GM12878 (cell line): ENCODE data around the gene TMEM33. TPM values are rescaled to one million over a fixed set of nuclear protein-coding genes. Genes with fewer than 3 reads are reported as not detected.

Source experiments
- ATAC-seq: fragments of 200-7000 bp; cut with Tn5 transposase; 3 replicates; pipeline ENCODE4 v1.9.1; 2020; ENCODE audit warnings: mild to moderate bottlenecking, moderate library complexity
- BruUV-seq: library from RNA; stranded (reverse); fragments of 400-500 nt; replicated peaks from 2 replicates; lab custom pipeline; 2021; lab: Mats Ljungman, UMichigan
- CTCF ChIA-PET: fragments of 300-600 bp; sonication (Branson Sonifier 250); formaldehyde crosslinking; extraction: SDS; loops from one replicate; lab custom pipeline; 2021; ENCODE audit warnings: inconsistent platforms; lab: Yijun Ruan, JAX
- POLR2A ChIA-PET: fragments of 350-600 bp; formaldehyde crosslinking; extraction: SDS; loops from one replicate; lab custom pipeline; 2021; ENCODE audit warnings: inconsistent platforms; lab: Charles Lee
- RAD21 ChIA-PET: fragments of 300-600 bp; sonication (Branson Sonifier 250); formaldehyde crosslinking; loops from one replicate; lab custom pipeline; 2023; ENCODE audit warnings: antibody characterized with exemption; ENCODE audit not compliant: unreplicated experiment; lab: Charles Lee
- SMC1A ChIA-PET: fragments of 300-600 bp; sonication (Branson Sonifier 250); formaldehyde crosslinking; loops from one replicate; lab custom pipeline; 2023; ENCODE audit not compliant: unreplicated experiment, uncharacterized antibody; lab: Charles Lee
- DNase-seq: peaks from one replicate; pipeline ENCODE4 v3.0.0-alpha.2; 2011; ENCODE audit warnings: low read depth, low spot score
- FAIRE-seq: peaks from 3 replicates; lab custom pipeline; 2011; peaks lifted over from hg19 to GRCh38; lab: Jason Lieb, UNC
- H2AFZ ChIP-seq: 2 replicates; pipeline ENCODE4 v1.6.0; 2011; ENCODE audit warnings: low read depth, low read length, control low read depth; ENCODE audit not compliant: control insufficient read depth
- H3K27ac ChIP-seq: 2 replicates; pipeline ENCODE4 v1.5.1; 2011; ENCODE audit warnings: control low read depth; ENCODE audit not compliant: control insufficient read depth, insufficient read depth
- H3K27me3 ChIP-seq, 2 experiments: replicated peaks in 1 of 2; 2 replicates each; pipeline versions ENCODE4 v1.6.0 to v1.6.1; 2011; ENCODE audit warnings: low read length in 1 of 2; ENCODE audit not compliant: control insufficient read depth in 2 of 2, insufficient read depth in 2 of 2
- H3K36me3 ChIP-seq, 2 experiments: 2 replicates each; pipeline ENCODE4 v1.5.1; 2011; ENCODE audit warnings: low read length in 1 of 2; ENCODE audit not compliant: control insufficient read depth in 2 of 2, insufficient read depth in 2 of 2
- H3K4me1 ChIP-seq: 2 replicates; pipeline ENCODE4 v1.6.1; 2011; ENCODE audit warnings: mild to moderate bottlenecking, low read length, moderate library complexity, mixed read lengths; ENCODE audit not compliant: control insufficient read depth, insufficient read depth
- H3K4me2 ChIP-seq: 2 replicates; pipeline ENCODE4 v1.6.0; 2011; ENCODE audit warnings: control low read depth; ENCODE audit not compliant: control insufficient read depth, insufficient read depth
- H3K4me3 ChIP-seq: fragments of 200-600 bp; sonication (generic); 2 replicates; pipeline ENCODE4 v1.5.1; 2016
- H3K79me2 ChIP-seq: 2 replicates; pipeline ENCODE4 v1.6.0; 2011; ENCODE audit warnings: low read length; ENCODE audit not compliant: control insufficient read depth, insufficient read depth
- H3K9ac ChIP-seq: 2 replicates; pipeline ENCODE4 v1.8.0; 2011; ENCODE audit warnings: low read length, control low read depth, mixed read lengths; ENCODE audit not compliant: control insufficient read depth, insufficient read depth
- H3K9me3 ChIP-seq: replicated peaks from 3 replicates; pipeline ENCODE4 v1.5.1; 2011; ENCODE audit warnings: mild to moderate bottlenecking, low read length; ENCODE audit not compliant: control insufficient read depth, insufficient read depth
- H4K20me1 ChIP-seq: 2 replicates; pipeline ENCODE4 v1.6.0; 2011; ENCODE audit not compliant: control insufficient read depth, insufficient read depth
- ATF2 ChIP-seq: IDR thresholded peaks from 2 replicates; pipeline ENCODE4 v1.6.1; 2012; ENCODE audit warnings: low read length, inconsistent platforms
- BCL11A ChIP-seq: IDR thresholded peaks from 2 replicates; pipeline ENCODE4 v1.6.1; 2011; ENCODE audit warnings: low read depth, low read length
- CBFB ChIP-seq: IDR thresholded peaks from 2 replicates; pipeline ENCODE4 v1.6.1; 2016; ENCODE audit warnings: antibody characterized with exemption, low read depth
- HSF1 ChIP-seq: fragments of 150-350 bp; IDR thresholded peaks from 2 replicates; pipeline ENCODE4 v1.6.1; 2014; ENCODE audit warnings: mild to moderate bottlenecking, low read depth, low read length
- IRF5 ChIP-seq: fragments of 450-650 bp; IDR thresholded peaks from 2 replicates; pipeline ENCODE4 v1.6.1; 2017; ENCODE audit warnings: borderline replicate concordance
- JUND ChIP-seq: IDR thresholded peaks from 2 replicates; pipeline ENCODE4 v1.6.1; 2012; ENCODE audit warnings: low read depth, mild to moderate bottlenecking, low read length, improper control_type of control experiment, moderate library complexity
- MEF2B ChIP-seq: fragments of 450-650 bp; IDR thresholded peaks from 2 replicates; pipeline ENCODE4 v1.6.1; 2018; ENCODE audit warnings: mild to moderate bottlenecking, moderate library complexity; ENCODE audit not compliant: partially characterized antibody, poor library complexity, severe bottlenecking
- NFYA ChIP-seq: IDR thresholded peaks from 2 replicates; pipeline ENCODE4 v1.6.1; 2011; ENCODE audit warnings: low read depth, mild to moderate bottlenecking, low read length, improper control_type of control experiment, borderline replicate concordance
- POLR2AphosphoS2 ChIP-seq: IDR thresholded peaks from 2 replicates; pipeline ENCODE4 v1.6.1; 2011; ENCODE audit warnings: low read depth, mild to moderate bottlenecking, low read length, improper control_type of control experiment, moderate library complexity
- SIX5 ChIP-seq: IDR thresholded peaks from 2 replicates; pipeline ENCODE4 v1.6.1; 2011; ENCODE audit warnings: mild to moderate bottlenecking, low read depth, low read length, moderate library complexity; ENCODE audit not compliant: severe bottlenecking
- SUPT20H ChIP-seq: IDR thresholded peaks from 2 replicates; pipeline ENCODE4 v1.6.1; 2011; ENCODE audit warnings: low read depth, mild to moderate bottlenecking, low read length, moderate library complexity, borderline replicate concordance; ENCODE audit not compliant: control insufficient read depth
- YY1 ChIP-seq: IDR thresholded peaks from 2 replicates; pipeline ENCODE4 v1.6.1; 2011; ENCODE audit warnings: low read depth, mild to moderate bottlenecking, low read length
- ZBTB40 ChIP-seq: fragments of 450-650 bp; IDR thresholded peaks from 2 replicates; pipeline ENCODE4 v1.6.1; 2016; ENCODE audit warnings: mild to moderate bottlenecking, moderate library complexity, borderline replicate concordance
- WGBS: methylation state at CpG from one replicate; pipeline ENCODE4 v1.1.6; 2016; ENCODE audit warnings: low lambda C conversion rate; ENCODE audit not compliant: insufficient replicate concordance, insufficient coverage; ENCODE audit errors: missing lambda C conversion rate; 5-methylcytosine and 5-hydroxymethylcytosine counted together
- in situ Hi-C: fragments of 300-500 bp; cut with MboI; formaldehyde crosslinking; loops from 9 replicates; pipeline ENCODE4 v1.14.3; 2018; ENCODE audit warnings: mixed read lengths
- intact Hi-C: fragments of 100-400 bp; cut with micrococcal nuclease; formaldehyde crosslinking; loops from one replicate; pipeline ENCODE4 v1.14.2; 2022; ENCODE audit not compliant: unreplicated experiment
- polyA plus RNA-seq, 11 experiments: library from polyadenylated mRNA; depleted of rRNA in 4 of 11; unstranded in 6 of 11; stranded (reverse) in 5 of 11; fragments of >200 nt; fragmentation: Nextera tagmentation in 4 of 11; fragmentation: Illumina TruSeq in 1 of 11; extraction: Ambion mirVana in 4 of 11; extraction: Trizol in 1 of 11; gene quantifications; 1 replicate in 1 of 11; 2 replicates in 10 of 11; pipeline versions ENCODE4 v1.2.1 to v1.2.3, GENCODE V29; 2011 to 2016; ENCODE audit warnings: inconsistent platforms in 2 of 11, missing spikeins in 2 of 11, low read depth in 1 of 11
- total RNA-seq, 4 experiments: library from RNA; depleted of rRNA in 3 of 4; stranded (reverse); fragments of >200 nt in 3 of 4; fragmentation: Illumina TruSeq in 1 of 4; extraction: Trizol in 1 of 4; gene quantifications; 2 replicates each; pipeline versions ENCODE4 v1.2.1 to v1.2.3, GENCODE V29; 2013 to 2021

Gene TMEM33
- total and polyA plus RNA-seq, 10 of the 15 experiments (the other 5 are each of a cell fraction or from before 2014, with no cell fraction given): 7.9 to 60.2 (median 33.4) TPM

- no peak for TF ChIP-seq SIX5
- TF ChIP-seq MEF2B: no peak
- no peak for TF ChIP-seq NFYA
- TF ChIP-seq ATF2: no peak
- TF ChIP-seq SUPT20H: no peak
- TF ChIP-seq JUND: no peak
- TF ChIP-seq CBFB: no peak
- TF ChIP-seq POLR2AphosphoS2: no peak
- no peak for TF ChIP-seq YY1
Observed at GRCh38 chr4:41982716-41983115, 47.5 kb downstream of the TMEM33 start (continued).

- no peaks in the 10 kb centered on the region for H3K4me1 ChIP-seq
- no peaks in the 10 kb centered on the region for H3K9me3 ChIP-seq
- H3K27me3 ChIP-seq: no peaks in the 10 kb centered on the region
- H3K36me3 ChIP-seq: no peaks in the 10 kb centered on the region
- H3K27ac ChIP-seq: no peak overlapping the region
- in situ Hi-C loops (no loop called here), intact Hi-C loops (no loop called here)
- H2AFZ ChIP-seq: no peak overlapping the region
- ChIA-PET CTCF (no interaction called here), POLR2A (no interaction called here), SMC1A (interaction anchor here (0.9 kb wide), 1 partner anchor 16 kb away, joined by 3 read pairs; no protein-coding TSS in a partner anchor), RAD21 (no interaction called here)
- no peak overlapping the region for H3K9ac ChIP-seq
- no peak for DNase-seq
- TF ChIP-seq HSF1 (no peak), ZBTB40 (no peak), BCL11A (no peak), SIX5 (no peak), IRF5 (no peak)
- no peak for FAIRE-seq
- no peaks in the 10 kb centered on the region for H4K20me1 ChIP-seq
- no TSS peak for BruUV-seq
- H3K4me2 ChIP-seq: no peak overlapping the region
- no peak for ATAC-seq
- WGBS: 3% methylated on average over 1 of the region's 1 CpG
- peaks cover 5% of the 10 kb centered on the region for H3K79me2 ChIP-seq
- H3K4me3 ChIP-seq: no peak overlapping the region
Observed at GRCh38 chr4:41985151-41985550, 49.9 kb downstream of the TMEM33 start.
